Pulmonary artery endothelial cell (primary cell): ENCODE data around the gene ZBTB32. TPM values are rescaled to one million over a fixed set of nuclear protein-coding genes. Genes with fewer than 3 reads are reported as not detected.

Source experiments
- total RNA-seq: library from RNA; depleted of rRNA; stranded (reverse); fragments of >200 nt; gene quantifications from 2 replicates; pipeline ENCODE4 v1.2.3, GENCODE V29; 2014

Gene ZBTB32
- total RNA-seq, 1 donor from 2014 or later: not detected

Other genes starting within 250 kb of the ZBTB32 start
- not detected in 2 replicates for gene KRTDAP, start 214.1 kb upstream of the ZBTB32 start, total RNA-seq
- gene DMKN, start 190.9 kb upstream of the ZBTB32 start, total RNA-seq: not detected in 2 replicates
- gene SBSN, start 176.2 kb upstream of the ZBTB32 start, total RNA-seq: not detected in 2 replicates
- not detected in 2 replicates for gene GAPDHS, start 171.1 kb upstream of the ZBTB32 start, total RNA-seq
- 74.1 and 78.8 TPM in 2 replicates for gene TMEM147, start 158.9 kb upstream of the ZBTB32 start, total RNA-seq
- gene ATP4A, start 140.9 kb upstream of the ZBTB32 start, total RNA-seq: not detected in 2 replicates
- not detected in 2 replicates for gene PMIS2, start 118.4 kb upstream of the ZBTB32 start, total RNA-seq
- 9.1 and 9.4 TPM in 2 replicates for gene HAUS5, start 91.8 kb upstream of the ZBTB32 start, total RNA-seq
- 48.2 and 51.7 TPM in 2 replicates for gene RBM42, start 75.5 kb upstream of the ZBTB32 start, total RNA-seq
- gene ETV2, start 62.8 kb upstream of the ZBTB32 start, total RNA-seq: 0.11 and 0.46 TPM in 2 replicates
- gene COX6B1, start 56.2 kb upstream of the ZBTB32 start, total RNA-seq: 181 and 348 TPM in 2 replicates
- gene UPK1A, start 38.0 kb upstream of the ZBTB32 start, total RNA-seq: not detected in 2 replicates
- 4.4 and 5.4 TPM in 2 replicates for gene KMT2B, start 13.4 kb downstream of the ZBTB32 start, total RNA-seq
- gene IGFLR1, start 37.9 kb downstream of the ZBTB32 start, total RNA-seq: 1.2 and 1.8 TPM in 2 replicates
- 2.0 and 3.9 TPM in 2 replicates for gene U2AF1L4, start 40.9 kb downstream of the ZBTB32 start, total RNA-seq
- gene PSENEN, start 41.1 kb downstream of the ZBTB32 start, total RNA-seq: 16.3 and 17.7 TPM in 2 replicates
- 5.5 and 7.2 TPM in 2 replicates for gene LIN37, start 44.0 kb downstream of the ZBTB32 start, total RNA-seq
- gene HSPB6, start 52.5 kb downstream of the ZBTB32 start, total RNA-seq: 0.20 and 0.67 TPM in 2 replicates
- gene PROSER3, start 53.6 kb downstream of the ZBTB32 start, total RNA-seq: 3.3 and 3.8 TPM in 2 replicates
- gene ARHGAP33, start 71.0 kb downstream of the ZBTB32 start, total RNA-seq: 2.6 and 2.7 TPM in 2 replicates
- not detected in 2 replicates for gene PRODH2, start 108.3 kb downstream of the ZBTB32 start, total RNA-seq
- not detected in 2 replicates for gene NPHS1, start 147.9 kb downstream of the ZBTB32 start, total RNA-seq
- gene KIRREL2, start 152.4 kb downstream of the ZBTB32 start, total RNA-seq: 0.04 TPM in 1 of 2 replicates, not detected in the other
- gene APLP1, start 164.0 kb downstream of the ZBTB32 start, total RNA-seq: 2.4 and 4.0 TPM in 2 replicates
- 2.0 and 3.4 TPM in 2 replicates for gene NFKBID, start 196.0 kb downstream of the ZBTB32 start, total RNA-seq
- gene HCST, start 198.0 kb downstream of the ZBTB32 start, total RNA-seq: not detected in 2 replicates
- gene TYROBP, start 203.7 kb downstream of the ZBTB32 start, total RNA-seq: not detected in 2 replicates
- gene LRFN3, start 231.8 kb downstream of the ZBTB32 start, total RNA-seq: 2.6 and 3.0 TPM in 2 replicates